ENCODE results near the gene MAP2K2.
A peak's percentile ranks its signal among the peaks of the same experiment; 100 is the strongest.

The MAP2K2 gene

GRCh38 chr19:4071610-4072009 lies 52.3 kb downstream of the MAP2K2 start:
- H3K9me2 ChIP-seq (replicated peaks; ENCODE audit: low read depth, low read length) = no peaks in the 10 kb centered on the region
- no peaks in the 10 kb centered on the region for H3K9me3 ChIP-seq (ENCODE audit: insufficient read depth, low read depth, low read length)
- no peaks in the 10 kb centered on the region for H3F3A ChIP-seq (ENCODE audit: low read depth)
- no peaks in the 10 kb centered on the region for H4K20me1 ChIP-seq (ENCODE audit: insufficient read depth, low read length, poor library complexity, severe bottlenecking)
- H3K27me3 ChIP-seq (ENCODE audit: insufficient read depth, low read length, poor library complexity, severe bottlenecking) = no peaks in the 10 kb centered on the region
- H3K4me3 ChIP-seq (ENCODE audit: low read length, poor library complexity, severe bottlenecking) = no peak overlapping the region
- TF ChIP-seq CTCF (conservative IDR thresholded peaks at IDR 0.05; ENCODE audit: low read length) = no peak
- no peak for TF ChIP-seq EZH2phosphoT487 (IDR thresholded peaks at IDR 0.05; ENCODE audit: borderline replicate concordance)
- no peak overlapping the region for H2AFZ ChIP-seq (ENCODE audit: low read length)
- no peak overlapping the region for H3K9ac ChIP-seq (ENCODE audit: low read depth, low read length, poor library complexity, severe bottlenecking)
- no peaks in the 10 kb centered on the region for H3K36me3 ChIP-seq (ENCODE audit: insufficient read depth, low read length)
- no peak overlapping the region for H3K4me2 ChIP-seq (ENCODE audit: low read depth, low read length, poor library complexity, severe bottlenecking)
- peaks cover 9% of the 10 kb centered on the region; the same call in 1 of the 2 replicates for H3K79me2 ChIP-seq (ENCODE audit: insufficient read depth, low read length)
- H3K4me1 ChIP-seq (ENCODE audit: insufficient read depth, low read length, poor library complexity, severe bottlenecking) = peaks cover 5% of the 10 kb centered on the region

- Histone ChIP-seq H3K4me3 (ENCODE audit: low read length, poor library complexity, severe bottlenecking) (no peak overlapping the region), H3K36me3 (ENCODE audit: insufficient read depth, low read length) (no peaks in the 10 kb centered on the region), H3K9ac (ENCODE audit: low read depth, low read length, poor library complexity, severe bottlenecking) (no peak overlapping the region), H3K9me2 (replicated peaks; ENCODE audit: low read depth, low read length) (no peaks in the 10 kb centered on the region), H3K4me1 (ENCODE audit: insufficient read depth, low read length, poor library complexity, severe bottlenecking) (peaks cover 7% of the 10 kb centered on the region), H4K20me1 (ENCODE audit: insufficient read depth, low read length, poor library complexity, severe bottlenecking) (peaks cover 9% of the 10 kb centered on the region), H3K27me3 (ENCODE audit: insufficient read depth, low read length, poor library complexity, severe bottlenecking) (no peaks in the 10 kb centered on the region), H3K4me2 (ENCODE audit: low read depth, low read length, poor library complexity, severe bottlenecking) (peak overlapping the region; percentile 97), H3K79me2 (ENCODE audit: insufficient read depth, low read length) (peaks cover 16% of the 10 kb centered on the region), H3F3A (ENCODE audit: low read depth) (no peaks in the 10 kb centered on the region), H2AFZ (ENCODE audit: low read length) (no peak overlapping the region), H3K9me3 (ENCODE audit: insufficient read depth, low read depth, low read length) (no peaks in the 10 kb centered on the region)
- TF ChIP-seq EZH2phosphoT487 (IDR thresholded peaks at IDR 0.05; ENCODE audit: borderline replicate concordance) (no peak), CTCF (conservative IDR thresholded peaks at IDR 0.05; ENCODE audit: low read length) (no peak)
Observed at GRCh38 chr19:4069331-4069959, 54.5 kb downstream of the MAP2K2 start.

GRCh38 chr19:4068047-4068966 lies 55.6 kb downstream of the MAP2K2 start:
- H3F3A ChIP-seq (ENCODE audit: low read depth) = no peaks in the 10 kb centered on the region
- no peaks in the 10 kb centered on the region for H3K27me3 ChIP-seq (ENCODE audit: insufficient read depth, low read length, poor library complexity, severe bottlenecking)
- peak overlapping the region; percentile 99 for H3K9ac ChIP-seq (ENCODE audit: low read depth, low read length, poor library complexity, severe bottlenecking)
- H4K20me1 ChIP-seq (ENCODE audit: insufficient read depth, low read length, poor library complexity, severe bottlenecking) = peaks cover 21% of the 10 kb centered on the region
- H3K79me2 ChIP-seq (ENCODE audit: insufficient read depth, low read length) = peaks cover 28% of the 10 kb centered on the region
- no peaks in the 10 kb centered on the region for H3K9me3 ChIP-seq (ENCODE audit: insufficient read depth, low read depth, low read length)
- H3K36me3 ChIP-seq (ENCODE audit: insufficient read depth, low read length) = no peaks in the 10 kb centered on the region
- peaks cover 16% of the 10 kb centered on the region for H3K4me1 ChIP-seq (ENCODE audit: insufficient read depth, low read length, poor library complexity, severe bottlenecking)
- peak overlapping the region; percentile 97 for H3K4me2 ChIP-seq (ENCODE audit: low read depth, low read length, poor library complexity, severe bottlenecking)
- no peaks in the 10 kb centered on the region for H3K9me2 ChIP-seq (replicated peaks; ENCODE audit: low read depth, low read length)
- peak overlapping the region; percentile 86 for H3K4me3 ChIP-seq (ENCODE audit: low read length, poor library complexity, severe bottlenecking)
- TF ChIP-seq EZH2phosphoT487 (IDR thresholded peaks at IDR 0.05; ENCODE audit: borderline replicate concordance) (no peak), CTCF (conservative IDR thresholded peaks at IDR 0.05; ENCODE audit: low read length) (no peak)
- H2AFZ ChIP-seq (ENCODE audit: low read length) = peak overlapping the region; percentile 87; the same call in 1 of the 2 replicates

Measured in Loucy (cell line).